IMR-90 (cell line): ENCODE data around the gene SIRT7.

Experiments used
- BHLHE40 ChIP-seq: fragments of 150-350 bp; IDR thresholded peaks from 2 replicates; pipeline ENCODE4 v1.6.1; 2016; ENCODE audit warnings: mild to moderate bottlenecking, low read depth, low read length
- CTCF ChIP-seq: conservative IDR thresholded peaks from 2 replicates; pipeline ENCODE4 v1.5.1; 2012; ENCODE audit warnings: mild to moderate bottlenecking, low read depth, low read length, improper control_type of control experiment
- MAFK ChIP-seq: IDR thresholded peaks from 2 replicates; pipeline ENCODE4 v1.6.1; 2012; ENCODE audit warnings: low read depth, low read length, improper control_type of control experiment
- MAZ ChIP-seq: IDR thresholded peaks from 2 replicates; pipeline ENCODE4 v1.6.1; 2012; ENCODE audit warnings: low read depth, mild to moderate bottlenecking, low read length, improper control_type of control experiment, moderate library complexity, borderline replicate concordance
- MXI1 ChIP-seq: IDR thresholded peaks from 2 replicates; pipeline ENCODE4 v1.6.1; 2012; ENCODE audit warnings: low read depth, mild to moderate bottlenecking, low read length, moderate library complexity, borderline replicate concordance
- POLR2A ChIP-seq: IDR thresholded peaks from 2 replicates; pipeline ENCODE4 v1.6.1; 2012; ENCODE audit warnings: mild to moderate bottlenecking, low read depth, low read length
- RCOR1 ChIP-seq: IDR thresholded peaks from 2 replicates; pipeline ENCODE4 v1.6.1; 2012; ENCODE audit warnings: mild to moderate bottlenecking, low read length, improper control_type of control experiment; ENCODE audit not compliant: insufficient replicate concordance
- RFX5 ChIP-seq: IDR thresholded peaks from 2 replicates; pipeline ENCODE4 v1.8.0; 2012; ENCODE audit warnings: low read depth, mild to moderate bottlenecking, low read length, moderate library complexity

GRCh38 chr17:81908793-81909192, 9.2 kb downstream of the SIRT7 start:
- no peak for TF ChIP-seq CTCF
- TF ChIP-seq MAFK, result no peak
- no peak for TF ChIP-seq BHLHE40
- no peak for TF ChIP-seq RCOR1
- TF ChIP-seq POLR2A, result no peak
- TF ChIP-seq MAZ, result no peak
- no peak for TF ChIP-seq RFX5
- no peak for TF ChIP-seq MXI1
